GM10266 (cell line): Measurements from ENCODE around the gene NAPSA.

Experiments used
- DNase-seq: peaks from one replicate; pipeline ENCODE4 v3.0.0; 2012; ENCODE audit errors: extremely low spot score
- TF ChIP-seq, protein P1 (sequence below): IDR thresholded peaks from 2 replicates; pipeline ENCODE4 v1.5.1; 2012; ENCODE audit warnings: mild to moderate bottlenecking, low read depth; ENCODE audit not compliant: control insufficient read depth, insufficient read depth; ENCODE audit errors: missing control alignments

The NAPSA gene

GRCh38 chr19:50327461-50328223, 37.8 kb downstream of the NAPSA start:
- DNase-seq = peak; percentile 14
- TF ChIP-seq, protein P1, sequence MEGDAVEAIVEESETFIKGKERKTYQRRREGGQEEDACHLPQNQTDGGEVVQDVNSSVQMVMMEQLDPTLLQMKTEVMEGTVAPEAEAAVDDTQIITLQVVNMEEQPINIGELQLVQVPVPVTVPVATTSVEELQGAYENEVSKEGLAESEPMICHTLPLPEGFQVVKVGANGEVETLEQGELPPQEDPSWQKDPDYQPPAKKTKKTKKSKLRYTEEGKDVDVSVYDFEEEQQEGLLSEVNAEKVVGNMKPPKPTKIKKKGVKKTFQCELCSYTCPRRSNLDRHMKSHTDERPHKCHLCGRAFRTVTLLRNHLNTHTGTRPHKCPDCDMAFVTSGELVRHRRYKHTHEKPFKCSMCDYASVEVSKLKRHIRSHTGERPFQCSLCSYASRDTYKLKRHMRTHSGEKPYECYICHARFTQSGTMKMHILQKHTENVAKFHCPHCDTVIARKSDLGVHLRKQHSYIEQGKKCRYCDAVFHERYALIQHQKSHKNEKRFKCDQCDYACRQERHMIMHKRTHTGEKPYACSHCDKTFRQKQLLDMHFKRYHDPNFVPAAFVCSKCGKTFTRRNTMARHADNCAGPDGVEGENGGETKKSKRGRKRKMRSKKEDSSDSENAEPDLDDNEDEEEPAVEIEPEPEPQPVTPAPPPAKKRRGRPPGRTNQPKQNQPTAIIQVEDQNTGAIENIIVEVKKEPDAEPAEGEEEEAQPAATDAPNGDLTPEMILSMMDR = no peak

- TF ChIP-seq, protein P1 = no peak
- DNase-seq = peak; percentile 14
These were observed 38.4 kb downstream of the NAPSA start for GRCh38 chr19:50327013-50327412.

- TF ChIP-seq, protein P1 = no peak
- DNase-seq = no peak
These were observed 39.3 kb downstream of the NAPSA start for GRCh38 chr19:50326101-50326664.

- DNase-seq = peak; percentile 98
These were observed 39.9 kb downstream of the NAPSA start for GRCh38 chr19:50325310-50326100.

GRCh38 chr19:50324331-50324730, 41.1 kb downstream of the NAPSA start:
- no peak for DNase-seq
- TF ChIP-seq, protein P1 = no peak

More at GRCh38 chr19:50325310-50326100, 39.9 kb downstream of the NAPSA start:
- TF ChIP-seq, protein P1 = no peak

- peak; percentile 27 for DNase-seq
- TF ChIP-seq, protein P1 = no peak
These were observed 41.7 kb downstream of the NAPSA start for GRCh38 chr19:50323782-50324133.
